ENCODE results near the gene CD300C. TPM values are rescaled to one million over a fixed set of nuclear protein-coding genes. Genes with fewer than 3 reads are reported as not detected.
"Not testable (repeated sequence)": the region's sequence is repeated elsewhere in the genome, so short reads cannot be mapped to it uniquely, and the experiment has no call there.

Gene CD300C
- total and polyA plus RNA-seq, 2 experiments from 2014 or later = 0.43 to 0.47 TPM

- Histone ChIP-seq H3K9me2 (replicated peaks; ENCODE audit: insufficient read depth) (no peaks in the 10 kb centered on the region), H3K79me2 (no peaks in the 10 kb centered on the region), H3K4me3 (no peak overlapping the region), H4K20me1 (ENCODE audit: insufficient read depth, poor library complexity, severe bottlenecking) (no peaks in the 10 kb centered on the region), H3K4me2 (no peak overlapping the region), H3K27ac (no peak overlapping the region), H3K36me3 (replicated peaks; ENCODE audit: insufficient read depth, low read depth) (no peaks in the 10 kb centered on the region), H3K27me3 (peaks cover 3% of the 10 kb centered on the region), H3K9me3 (ENCODE audit: low read depth) (no peaks in the 10 kb centered on the region), H2AFZ (no peak overlapping the region), H3K4me1 (ENCODE audit: insufficient read depth) (no peaks in the 10 kb centered on the region)
- no peak for DNase-seq (ENCODE audit: low spot score)
- 78% methylated on average over 5 of the region's 5 CpGs for WGBS (ENCODE audit: low lambda C conversion rate, missing lambda C conversion rate)
- TF ChIP-seq EZH2 (IDR thresholded peaks at IDR 0.05; ENCODE audit: borderline replicate concordance) = no peak
- TF ChIP-seq CTCF (IDR thresholded peaks at IDR 0.05; ENCODE audit: poor library complexity) = no peak
- no peak for TF ChIP-seq EZH2phosphoT487 (IDR thresholded peaks at IDR 0.05; ENCODE audit: low read depth, severe bottlenecking, unreplicated experiment)
Measured at GRCh38 chr17:74574489-74575142, 28.7 kb upstream of the CD300C start.

DNA sequence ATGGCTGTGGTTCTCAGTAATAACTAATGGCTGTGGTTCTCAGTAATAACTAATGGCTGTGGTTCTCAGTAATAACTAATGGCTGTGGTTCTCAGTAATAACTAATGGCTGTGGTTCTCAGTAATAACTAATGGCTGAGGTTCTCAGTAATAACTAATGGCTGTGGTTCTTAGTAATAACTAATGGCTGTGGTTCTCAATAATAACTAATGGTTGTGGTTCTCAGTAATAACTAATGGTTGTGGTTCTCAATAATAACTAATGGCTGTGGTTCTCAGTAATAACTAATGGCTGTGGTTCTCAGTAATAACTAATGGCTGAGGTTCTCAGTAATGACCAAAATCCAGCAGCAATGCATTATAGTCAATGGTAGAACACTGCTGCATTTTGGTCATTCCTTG lies 27.7 kb upstream of the CD300C start:
- H3K27me3 ChIP-seq; H4K20me1 ChIP-seq (ENCODE audit: insufficient read depth, poor library complexity, severe bottlenecking); H3K79me2 ChIP-seq; H3K9me3 ChIP-seq (ENCODE audit: low read depth); H3K27ac ChIP-seq; H3K4me3 ChIP-seq; H3K4me1 ChIP-seq (ENCODE audit: insufficient read depth); H3K4me2 ChIP-seq; DNase-seq (ENCODE audit: low spot score); H3K36me3 ChIP-seq (replicated peaks; ENCODE audit: insufficient read depth, low read depth); H3K9me2 ChIP-seq (replicated peaks; ENCODE audit: insufficient read depth); H2AFZ ChIP-seq: not testable (repeated sequence)

- 85% methylated on average over 3 of the region's 3 CpGs for WGBS (ENCODE audit: low lambda C conversion rate, missing lambda C conversion rate)
- no peak overlapping the region for H2AFZ ChIP-seq
- H3K9me3 ChIP-seq (ENCODE audit: low read depth) = no peaks in the 10 kb centered on the region
- no peaks in the 10 kb centered on the region for H3K36me3 ChIP-seq (replicated peaks; ENCODE audit: insufficient read depth, low read depth)
- H4K20me1 ChIP-seq (ENCODE audit: insufficient read depth, poor library complexity, severe bottlenecking) = no peaks in the 10 kb centered on the region
- H3K4me3 ChIP-seq = no peak overlapping the region
- no peaks in the 10 kb centered on the region for H3K9me2 ChIP-seq (replicated peaks; ENCODE audit: insufficient read depth)
- no peak overlapping the region for H3K27ac ChIP-seq
- H3K79me2 ChIP-seq = no peaks in the 10 kb centered on the region
- DNase-seq (ENCODE audit: low spot score) = no peak
- no peak overlapping the region for H3K4me2 ChIP-seq
- peaks cover 3% of the 10 kb centered on the region for H3K27me3 ChIP-seq
- no peaks in the 10 kb centered on the region for H3K4me1 ChIP-seq (ENCODE audit: insufficient read depth)
- TF ChIP-seq CTCF (IDR thresholded peaks at IDR 0.05; ENCODE audit: poor library complexity) = no peak
- no peak for TF ChIP-seq EZH2 (IDR thresholded peaks at IDR 0.05; ENCODE audit: borderline replicate concordance)
- TF ChIP-seq EZH2phosphoT487 (IDR thresholded peaks at IDR 0.05; ENCODE audit: low read depth, severe bottlenecking, unreplicated experiment) = no peak
Measured at GRCh38 chr17:74573169-74573568, 27.3 kb upstream of the CD300C start.

DNA sequence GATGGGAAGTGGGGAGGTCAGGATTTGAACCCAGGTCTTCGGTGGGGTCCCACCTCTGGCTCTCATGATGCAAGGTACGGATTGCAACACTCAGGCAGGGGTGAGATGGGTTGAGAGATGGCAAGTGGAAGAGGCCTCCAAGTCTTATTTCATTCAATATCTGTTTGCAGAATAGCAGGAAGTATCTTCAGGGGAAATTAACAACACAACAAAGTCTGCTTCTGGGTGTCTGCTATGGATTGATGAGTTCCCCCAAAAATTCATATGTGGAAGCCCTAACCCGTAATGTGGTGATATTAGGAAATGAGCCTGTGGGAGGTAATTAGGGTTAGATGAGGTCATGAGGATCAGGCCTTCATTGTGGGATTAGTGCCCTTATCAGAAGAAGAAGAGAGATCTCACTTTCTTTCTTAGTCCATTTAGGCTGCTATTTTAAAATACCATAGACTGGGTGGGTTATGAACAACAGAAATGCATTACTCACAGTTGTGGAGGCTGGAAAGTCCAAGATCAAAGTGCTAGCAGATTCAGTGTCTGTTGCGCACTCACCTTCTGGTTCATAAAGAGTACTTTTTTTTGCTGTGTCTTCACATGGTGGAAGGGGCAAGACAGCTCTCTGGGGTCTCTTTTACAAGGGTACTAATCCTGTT lies 25.8 kb upstream of the CD300C start:
- H3K79me2 ChIP-seq = no peaks in the 10 kb centered on the region
- no peak overlapping the region for H3K27ac ChIP-seq
- H3K9me3 ChIP-seq (ENCODE audit: low read depth) = no peaks in the 10 kb centered on the region
- H3K9me2 ChIP-seq (replicated peaks; ENCODE audit: insufficient read depth) = no peaks in the 10 kb centered on the region
- no peak overlapping the region for H3K4me3 ChIP-seq
- no peak for DNase-seq (ENCODE audit: low spot score)
- peaks cover 3% of the 10 kb centered on the region for H3K27me3 ChIP-seq
- H3K36me3 ChIP-seq (replicated peaks; ENCODE audit: insufficient read depth, low read depth) = no peaks in the 10 kb centered on the region
- no peak overlapping the region for H2AFZ ChIP-seq
- TF ChIP-seq CTCF (IDR thresholded peaks at IDR 0.05; ENCODE audit: poor library complexity) = no peak
- no peak for TF ChIP-seq EZH2phosphoT487 (IDR thresholded peaks at IDR 0.05; ENCODE audit: low read depth, severe bottlenecking, unreplicated experiment)
- no peak for TF ChIP-seq EZH2 (IDR thresholded peaks at IDR 0.05; ENCODE audit: borderline replicate concordance)
- no peaks in the 10 kb centered on the region for H3K4me1 ChIP-seq (ENCODE audit: insufficient read depth)
- no peaks in the 10 kb centered on the region for H4K20me1 ChIP-seq (ENCODE audit: insufficient read depth, poor library complexity, severe bottlenecking)
- 86% methylated on average over 4 of the region's 4 CpGs for WGBS (ENCODE audit: low lambda C conversion rate, missing lambda C conversion rate)
- H3K4me2 ChIP-seq = no peak overlapping the region

Measured in hepatocyte (in vitro differentiated cells).